Osteoblast (primary cell): ENCODE data around the gene C2orf76. TPM values are rescaled to one million over a fixed set of nuclear protein-coding genes. Genes with fewer than 3 reads are reported as not detected.

Experiments used
- DNase-seq: peaks from one replicate; pipeline ENCODE4 v3.0.0; 2011; ENCODE audit warnings: low spot score, mixed read lengths; ENCODE audit not compliant: insufficient read length; ENCODE audit errors: missing footprints
- H2AFZ ChIP-seq: 2 replicates; pipeline ENCODE4 v1.6.0; 2011; ENCODE audit warnings: mild to moderate bottlenecking, low read length
- H3K27ac ChIP-seq: 2 replicates; pipeline ENCODE4 v1.5.1; 2011; ENCODE audit warnings: mild to moderate bottlenecking, low read depth, low read length, moderate library complexity
- H3K27me3 ChIP-seq: 2 replicates; pipeline ENCODE4 v1.6.0; 2012; ENCODE audit warnings: mild to moderate bottlenecking, control low read depth, inconsistent platforms, low read length, moderate library complexity; ENCODE audit not compliant: insufficient read depth
- H3K36me3 ChIP-seq: 2 replicates; pipeline ENCODE4 v1.5.1; 2011; ENCODE audit warnings: mild to moderate bottlenecking, low read length, control low read depth, moderate library complexity; ENCODE audit not compliant: insufficient read depth
- H3K4me1 ChIP-seq: 2 replicates; pipeline ENCODE4 v1.5.1; 2011; ENCODE audit warnings: mild to moderate bottlenecking, low read length, control low read depth, moderate library complexity; ENCODE audit not compliant: insufficient read depth
- H3K4me2 ChIP-seq: 2 replicates; pipeline ENCODE4 v1.6.0; 2011; ENCODE audit warnings: mild to moderate bottlenecking, low read length; ENCODE audit not compliant: insufficient read depth
- H3K4me3 ChIP-seq: fragments of 200-600 bp; sonication (generic); 3 replicates; pipeline ENCODE4 v1.5.1; 2012; ENCODE audit warnings: mild to moderate bottlenecking, low read length, inconsistent platforms; ENCODE audit not compliant: insufficient read depth
- H3K79me2 ChIP-seq: 2 replicates; pipeline ENCODE4 v1.6.0; 2012; ENCODE audit warnings: mild to moderate bottlenecking, low read length, control low read depth, inconsistent platforms; ENCODE audit not compliant: insufficient read depth
- H3K9me3 ChIP-seq: 2 replicates; pipeline ENCODE4 v1.5.1; 2011; ENCODE audit warnings: low read depth, low read length, control low read depth
- H4K20me1 ChIP-seq: 2 replicates; pipeline ENCODE4 v1.6.0; 2012; ENCODE audit warnings: mild to moderate bottlenecking, low read length, control low read depth; ENCODE audit not compliant: insufficient read depth
- total RNA-seq: library from RNA; depleted of rRNA; stranded (reverse); fragments of >200 nt; gene quantifications from 2 replicates; pipeline ENCODE4 v1.2.3, GENCODE V29; 2012
- TF ChIP-seq, protein P1 (sequence below): IDR thresholded peaks from 2 replicates; pipeline ENCODE4 v1.5.1; 2011; ENCODE audit warnings: mild to moderate bottlenecking, low read depth, low read length, moderate library complexity; ENCODE audit errors: extremely low read depth

C2orf76 gene
- total RNA-seq, 1 donor: 6.5 TPM

DNA sequence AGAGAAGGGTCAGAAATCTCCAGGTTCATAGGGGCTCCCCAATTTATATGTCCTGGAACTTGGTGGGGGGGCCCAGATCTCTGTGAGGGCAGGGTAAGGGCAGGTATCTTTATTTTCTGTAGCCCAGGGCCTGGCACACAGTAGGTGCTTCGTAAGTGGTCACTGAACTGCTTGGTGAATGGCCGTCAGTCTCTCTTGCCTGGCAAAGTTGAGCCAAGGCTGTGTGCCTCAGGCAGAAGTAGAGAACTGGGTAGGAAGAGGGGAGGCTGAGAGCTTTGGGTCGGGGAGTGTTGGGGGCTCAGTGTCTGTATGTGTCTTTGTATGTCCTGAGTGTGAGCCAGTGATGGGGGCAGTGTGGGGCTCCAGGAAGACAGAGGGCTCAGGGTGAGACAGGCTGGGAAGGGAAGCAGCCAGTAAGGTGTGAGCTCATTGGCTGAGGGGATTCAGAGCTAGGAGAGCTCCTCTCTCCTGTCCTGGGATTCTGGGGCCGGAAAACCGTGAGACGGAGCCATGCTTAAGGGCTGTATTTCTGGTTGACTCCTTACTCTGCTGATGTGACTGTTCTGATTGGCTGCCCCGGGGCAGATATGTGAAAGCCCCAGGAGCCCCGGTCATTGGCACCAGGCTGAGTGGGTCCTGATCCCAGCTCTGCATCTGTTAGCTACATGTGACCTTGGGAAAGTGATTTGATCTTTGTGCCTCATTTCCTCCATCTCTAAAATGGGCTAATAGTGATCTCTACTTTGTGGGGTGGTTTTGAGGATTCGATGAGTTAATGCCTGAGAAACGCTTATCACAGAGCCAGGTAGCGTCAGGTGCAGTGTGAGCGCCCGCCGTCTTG lies 112.7 kb downstream of the C2orf76 start:
- Histone ChIP-seq H3K36me3 (peaks cover 9% of the 10 kb centered on the region), H4K20me1 (no peaks in the 10 kb centered on the region), H2AFZ (no peak overlapping the region), H3K79me2 (peaks cover 11% of the 10 kb centered on the region), H3K4me1 (peaks cover 57% of the 10 kb centered on the region), H3K4me3 (no peak overlapping the region), H3K27me3 (no peaks in the 10 kb centered on the region), H3K4me2 (peak overlapping the region; percentile 77), H3K9me3 (no peaks in the 10 kb centered on the region), H3K27ac (peak overlapping the region; percentile 99)
- TF ChIP-seq, protein P1, sequence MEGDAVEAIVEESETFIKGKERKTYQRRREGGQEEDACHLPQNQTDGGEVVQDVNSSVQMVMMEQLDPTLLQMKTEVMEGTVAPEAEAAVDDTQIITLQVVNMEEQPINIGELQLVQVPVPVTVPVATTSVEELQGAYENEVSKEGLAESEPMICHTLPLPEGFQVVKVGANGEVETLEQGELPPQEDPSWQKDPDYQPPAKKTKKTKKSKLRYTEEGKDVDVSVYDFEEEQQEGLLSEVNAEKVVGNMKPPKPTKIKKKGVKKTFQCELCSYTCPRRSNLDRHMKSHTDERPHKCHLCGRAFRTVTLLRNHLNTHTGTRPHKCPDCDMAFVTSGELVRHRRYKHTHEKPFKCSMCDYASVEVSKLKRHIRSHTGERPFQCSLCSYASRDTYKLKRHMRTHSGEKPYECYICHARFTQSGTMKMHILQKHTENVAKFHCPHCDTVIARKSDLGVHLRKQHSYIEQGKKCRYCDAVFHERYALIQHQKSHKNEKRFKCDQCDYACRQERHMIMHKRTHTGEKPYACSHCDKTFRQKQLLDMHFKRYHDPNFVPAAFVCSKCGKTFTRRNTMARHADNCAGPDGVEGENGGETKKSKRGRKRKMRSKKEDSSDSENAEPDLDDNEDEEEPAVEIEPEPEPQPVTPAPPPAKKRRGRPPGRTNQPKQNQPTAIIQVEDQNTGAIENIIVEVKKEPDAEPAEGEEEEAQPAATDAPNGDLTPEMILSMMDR: no peak
- no peak for DNase-seq

- peak overlapping the region; percentile 24 for H3K4me3 ChIP-seq
- H3K27ac ChIP-seq: peak overlapping the region; percentile 99
- peak; percentile 35 for DNase-seq
- no peaks in the 10 kb centered on the region for H3K27me3 ChIP-seq
- peaks cover 9% of the 10 kb centered on the region for H3K36me3 ChIP-seq
- peaks cover 65% of the 10 kb centered on the region for H3K4me1 ChIP-seq
- H4K20me1 ChIP-seq: no peaks in the 10 kb centered on the region
- no peaks in the 10 kb centered on the region for H3K9me3 ChIP-seq
- TF ChIP-seq, protein P1: no peak
- peaks cover 11% of the 10 kb centered on the region for H3K79me2 ChIP-seq
- peak overlapping the region; percentile 77 for H3K4me2 ChIP-seq
- H2AFZ ChIP-seq: peak overlapping the region; percentile 57
Observed at GRCh38 chr2:119253114-119253702, 113.4 kb downstream of the C2orf76 start.

Other genes with a start within 250 kb of the C2orf76 start
- gene C1QL2, start 208.1 kb downstream of the C2orf76 start, total RNA-seq: not detected in 2 replicates
- 27.4 and 40.9 TPM in 2 replicates for gene STEAP3, start 143.0 kb downstream of the C2orf76 start, total RNA-seq
- 65.1 and 77.2 TPM in 2 replicates for gene DBI, start 143 bp upstream of the C2orf76 start, total RNA-seq
- 1.1 and 1.2 TPM in 2 replicates for gene TMEM37, start 65.0 kb upstream of the C2orf76 start, total RNA-seq
- not detected in 2 replicates for gene SCTR, start 157.6 kb upstream of the C2orf76 start, total RNA-seq
- gene CFAP221, start 177.6 kb upstream of the C2orf76 start, total RNA-seq: 0.36 and 1.2 TPM in 2 replicates